ENCODE measurements around the gene RTL1.

Gene RTL1

GRCh38 chr14:100881211-100882025 is 22.1 kb downstream of the RTL1 start:
- DNase-seq, result no peak

DNA sequence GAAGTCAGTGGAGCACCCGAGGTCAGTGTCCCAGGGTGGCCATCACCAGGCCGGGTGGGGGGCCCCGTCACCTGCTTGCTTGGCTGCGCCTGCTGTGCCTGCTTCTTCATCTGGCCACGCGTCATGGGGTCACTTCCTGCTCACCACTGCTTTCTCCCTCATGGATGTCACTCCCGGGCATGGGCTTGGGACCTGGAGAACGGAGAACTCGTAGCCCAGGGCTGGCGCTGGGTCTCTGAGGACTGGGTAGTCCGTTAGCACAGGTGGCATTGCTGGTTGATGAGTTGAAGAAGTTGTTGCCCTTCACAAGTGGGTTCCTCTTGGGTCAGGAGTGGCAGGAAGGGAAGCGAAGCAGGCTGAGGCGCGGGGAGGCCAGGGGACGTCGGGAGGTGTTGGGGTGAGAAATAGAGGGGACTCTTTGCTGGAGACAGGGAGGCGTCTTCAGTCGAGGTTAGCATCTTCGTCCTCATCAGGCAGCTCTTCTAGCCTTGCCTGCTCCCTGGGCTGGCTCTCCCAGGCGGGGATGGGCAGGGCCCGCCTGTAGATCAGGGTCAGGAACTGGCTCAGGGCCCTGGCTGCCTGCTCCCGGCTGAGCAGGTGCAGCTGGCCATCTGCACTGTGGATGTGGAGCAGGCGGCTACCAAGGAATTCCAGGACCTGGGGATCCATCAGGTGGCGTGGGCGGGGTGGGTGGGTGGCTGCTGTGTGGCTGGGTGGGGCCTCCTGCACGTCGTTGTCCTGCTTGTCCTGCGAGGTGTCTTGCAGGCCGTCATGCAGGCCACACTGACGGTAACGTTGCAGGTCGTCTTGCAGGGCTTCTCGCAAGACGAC is 23.0 kb downstream of the RTL1 start:
- DNase-seq, result no peak

GRCh38 chr14:100879782-100880181 is 23.7 kb downstream of the RTL1 start:
- no peak for DNase-seq

- DNase-seq, result no peak
Observed at GRCh38 chr14:100879194-100879593, 24.3 kb downstream of the RTL1 start.

DNA sequence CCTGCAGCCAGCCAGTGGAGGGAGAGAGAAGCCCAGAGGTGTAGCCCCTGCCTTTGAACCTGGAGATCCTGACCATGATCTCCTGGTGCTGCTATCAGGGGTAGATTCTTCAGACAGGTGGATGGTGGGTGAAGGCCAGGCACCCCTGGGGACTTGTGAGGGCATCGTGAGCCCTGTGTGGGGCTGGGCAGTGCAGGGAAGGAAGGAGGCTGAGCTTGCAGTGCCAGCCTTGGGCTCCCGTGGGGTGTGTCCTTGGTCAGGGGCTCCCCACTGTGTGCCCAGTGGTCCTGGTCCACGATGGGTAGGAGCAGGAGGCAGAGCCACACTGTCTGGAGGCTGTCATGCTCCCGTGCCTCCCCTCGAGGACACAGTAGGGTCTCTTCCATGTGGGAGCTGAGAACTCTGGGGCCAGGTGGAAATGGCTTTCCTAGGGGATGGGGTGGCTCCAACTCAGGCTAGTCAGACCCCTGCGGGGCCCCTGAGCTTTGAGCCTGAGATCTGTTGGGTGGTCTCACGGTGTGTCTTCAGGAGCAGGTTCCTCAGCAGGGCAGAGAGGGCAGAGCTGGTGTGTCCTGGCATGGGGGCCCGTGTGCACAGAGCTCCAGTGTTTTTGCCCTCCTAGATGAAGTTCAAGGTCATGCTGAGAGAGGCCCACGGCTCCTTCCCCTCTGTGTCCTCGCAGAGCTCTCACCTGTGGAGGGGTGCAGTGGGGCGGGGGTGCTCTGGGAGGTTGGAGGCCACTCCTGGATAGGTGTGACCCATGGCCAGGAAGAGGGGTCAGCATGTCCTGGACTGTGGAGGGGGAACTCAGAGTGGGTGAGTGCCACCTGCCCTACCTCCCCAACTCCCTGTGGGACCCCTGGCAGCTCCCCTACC is 25.0 kb downstream of the RTL1 start:
- no peak for DNase-seq

- DNase-seq, result no peak
Observed at GRCh38 chr14:100875861-100876590, 27.5 kb downstream of the RTL1 start.

- DNase-seq, result no peak
Observed at GRCh38 chr14:100875126-100875525, 28.4 kb downstream of the RTL1 start.

GRCh38 chr14:100874411-100875091 is 29.0 kb downstream of the RTL1 start:
- no peak for DNase-seq

- no peak for DNase-seq
Observed at GRCh38 chr14:100874051-100874410, 29.5 kb downstream of the RTL1 start.

DNA sequence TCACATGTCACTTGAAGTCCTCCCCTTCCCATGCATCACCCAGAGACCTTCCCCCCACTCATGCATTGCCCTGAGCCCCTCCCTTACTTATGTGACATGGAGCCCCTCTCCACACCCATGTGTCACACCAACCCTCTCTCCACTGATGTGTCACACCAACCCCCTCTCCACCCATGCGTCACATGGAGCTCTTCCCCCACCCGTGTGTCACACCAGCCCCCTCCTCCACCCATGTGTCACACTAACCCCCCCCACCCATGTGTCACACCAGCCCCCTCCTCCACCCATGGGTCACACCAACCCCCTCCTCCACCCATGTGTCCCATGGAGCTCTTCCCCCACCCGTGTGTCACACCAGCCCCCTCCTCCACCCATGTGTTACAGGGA is 30.4 kb downstream of the RTL1 start:
- DNase-seq, result no peak

GRCh38 chr14:100872259-100873095 is 31.0 kb downstream of the RTL1 start:
- DNase-seq, result no peak

DNA sequence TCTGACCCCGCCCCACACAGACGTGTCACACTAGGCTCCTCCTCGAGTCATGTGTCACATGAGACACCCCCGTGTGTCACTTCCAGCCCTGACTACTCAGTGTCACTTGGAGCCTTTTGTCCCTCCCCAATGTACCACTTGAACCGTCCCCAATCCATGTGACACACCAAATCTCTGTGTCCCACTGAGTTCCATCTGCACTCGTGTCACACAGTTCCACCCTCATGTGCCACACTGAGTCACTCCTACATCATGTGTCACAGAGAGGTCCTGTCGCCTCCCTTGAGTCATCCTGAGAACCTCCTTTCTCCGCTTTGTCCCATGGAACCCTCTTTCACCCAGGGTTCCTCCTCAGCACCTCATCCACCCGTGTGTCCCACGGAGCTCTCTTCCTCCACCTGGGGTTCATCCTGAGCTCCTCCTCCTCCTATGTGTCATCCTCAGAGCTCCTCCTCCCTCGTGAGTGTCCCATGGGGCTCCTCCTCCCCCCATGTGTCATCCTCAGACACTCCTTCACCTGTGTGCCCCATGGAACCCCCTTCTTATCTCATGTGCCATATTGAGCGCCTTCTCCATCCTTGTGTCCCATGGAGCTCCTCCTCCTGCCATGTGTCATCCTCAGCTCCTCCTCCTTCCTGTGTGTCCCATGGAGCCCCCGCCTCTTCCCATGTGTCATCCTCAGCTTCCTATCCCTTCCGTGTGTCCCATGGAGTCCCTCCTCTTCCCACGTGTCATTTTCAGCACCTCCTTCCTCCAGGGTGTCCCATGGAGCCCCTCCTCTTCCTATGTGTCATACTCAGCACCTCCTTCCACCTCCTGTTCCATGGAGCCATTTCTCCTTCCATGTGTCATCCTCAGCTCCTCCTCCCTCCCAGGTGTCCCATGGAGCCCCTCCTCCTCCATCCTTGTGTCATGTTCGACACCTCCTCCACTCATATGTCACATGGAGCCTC is 32.0 kb downstream of the RTL1 start:
- peak; percentile 16 for DNase-seq

GRCh38 chr14:100868621-100869370 is 34.7 kb downstream of the RTL1 start:
- DNase-seq, result no peak

DNA sequence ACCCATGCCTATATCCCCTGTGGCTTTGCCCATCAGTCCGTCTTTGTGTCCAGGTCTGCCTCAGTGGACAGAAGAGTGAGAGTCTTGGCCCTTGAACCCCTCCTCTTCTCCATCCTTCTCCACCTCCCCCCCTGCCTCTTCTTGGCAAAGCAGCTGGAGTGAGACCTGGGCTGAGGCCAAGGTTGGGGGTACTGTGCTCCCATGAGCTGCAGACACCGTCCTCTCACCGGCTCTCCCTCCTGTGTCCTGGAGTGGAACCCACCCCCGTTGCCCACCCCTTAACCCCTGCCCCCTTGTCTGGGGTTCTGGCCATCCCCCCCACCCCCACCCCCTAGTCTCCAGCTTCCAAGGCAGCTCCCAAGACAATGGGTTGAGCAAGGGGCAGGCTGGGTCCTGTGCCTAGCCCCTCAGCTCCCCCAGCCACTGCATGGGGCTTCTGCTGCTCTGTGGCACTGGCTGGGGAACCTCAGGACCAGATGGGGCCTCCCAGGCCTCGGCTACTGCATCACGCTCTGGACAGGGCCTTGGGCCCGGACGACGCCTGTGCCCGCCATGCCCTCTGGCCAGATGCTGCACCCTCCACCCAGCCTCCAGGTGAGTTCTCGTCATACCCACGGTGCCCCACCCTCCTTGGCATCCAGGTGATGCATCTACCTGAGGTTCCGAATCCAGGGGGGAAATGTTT is 35.7 kb downstream of the RTL1 start:
- no peak for DNase-seq

GRCh38 chr14:100866666-100867630 is 36.6 kb downstream of the RTL1 start:
- no peak for DNase-seq

DNA sequence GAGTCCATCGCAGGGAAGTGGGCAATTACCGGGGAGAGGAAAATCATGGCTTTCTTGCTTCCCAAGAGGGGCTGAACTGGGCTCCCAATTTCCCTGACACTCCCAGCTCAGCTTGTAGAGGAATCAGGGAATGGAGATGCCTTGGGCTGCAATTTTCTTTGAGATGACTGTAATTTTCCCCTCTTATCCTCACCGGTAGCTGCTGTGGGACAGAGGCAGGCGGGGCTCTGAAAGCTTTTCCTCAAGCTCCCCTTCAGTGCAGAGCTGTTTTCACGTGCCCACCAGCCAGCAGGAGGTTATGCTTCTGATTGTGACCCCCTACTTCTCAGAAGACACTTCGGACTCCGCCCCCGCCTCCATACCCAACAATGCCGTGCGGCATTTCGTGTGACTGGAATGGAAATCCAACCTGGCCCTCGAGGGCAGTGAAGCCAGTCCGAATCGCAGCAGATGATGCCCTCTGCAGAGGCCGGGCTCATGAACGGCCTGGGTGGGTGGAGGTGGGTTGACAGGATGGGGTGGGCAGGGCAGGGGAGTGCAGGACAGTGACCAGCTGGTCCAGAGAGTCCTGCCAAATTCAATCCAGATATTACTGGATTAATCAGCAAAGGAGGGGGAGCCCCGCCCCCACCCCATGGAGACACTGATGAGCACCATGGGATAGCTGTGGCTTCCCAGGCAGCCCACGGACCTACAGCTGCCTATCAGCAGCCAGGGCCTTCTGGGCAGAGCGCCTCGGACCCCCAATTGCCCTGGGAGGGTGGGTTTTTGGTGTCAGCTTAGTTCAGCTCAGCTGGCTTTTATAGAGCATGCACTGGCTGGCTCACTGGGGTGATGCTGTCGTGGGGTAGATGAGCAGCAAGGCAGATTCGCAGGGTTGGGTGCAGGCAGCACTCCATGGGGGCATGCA is 37.6 kb downstream of the RTL1 start:
- DNase-seq, result no peak
